ENCODE results near the gene ERMAP.

The ERMAP gene

GRCh38 chr1:42801832-42802473, 15.0 kb upstream of the ERMAP start:
- Histone ChIP-seq H3K9me3 (ENCODE audit: control insufficient read depth, insufficient read depth, low read length) (no peaks in the 10 kb centered on the region), H3K27me3 (ENCODE audit: control insufficient read depth, low read length) (peaks cover 12% of the 10 kb centered on the region), H3K4me1 (ENCODE audit: control insufficient read depth, low read length) (no peaks in the 10 kb centered on the region), H4K20me1 (ENCODE audit: control insufficient read depth, insufficient read depth, low read depth, low read length) (no peaks in the 10 kb centered on the region), H3F3A (ENCODE audit: control insufficient read depth, insufficient read depth) (no peaks in the 10 kb centered on the region), H3K9me2 (replicated peaks; ENCODE audit: control insufficient read depth, low read length) (no peaks in the 10 kb centered on the region), H3K27ac (ENCODE audit: low read depth, low read length) (no peak overlapping the region), H3K79me2 (ENCODE audit: control insufficient read depth, low read length) (no peaks in the 10 kb centered on the region), H3K36me3 (ENCODE audit: control insufficient read depth, low read length) (no peaks in the 10 kb centered on the region), H3K4me3 (ENCODE audit: low read length) (no peak overlapping the region), H3K4me2 (ENCODE audit: low read length) (no peak overlapping the region)
- no peak for TF ChIP-seq EZH2phosphoT487 (IDR thresholded peaks at IDR 0.05; ENCODE audit: borderline replicate concordance, low read length)
- TF ChIP-seq CTCF (IDR thresholded peaks at IDR 0.05; ENCODE audit: low read depth, low read length, poor library complexity, severe bottlenecking), result no peak

GRCh38 chr1:42806171-42806570, 10.8 kb upstream of the ERMAP start:
- Histone ChIP-seq H3K27me3 (ENCODE audit: control insufficient read depth, low read length) (no peaks in the 10 kb centered on the region), H3K27ac (ENCODE audit: low read depth, low read length) (no peak overlapping the region), H3K4me2 (ENCODE audit: low read length) (no peak overlapping the region), H3K9me3 (ENCODE audit: control insufficient read depth, insufficient read depth, low read length) (no peaks in the 10 kb centered on the region), H3K79me2 (ENCODE audit: control insufficient read depth, low read length) (no peaks in the 10 kb centered on the region), H3K9me2 (replicated peaks; ENCODE audit: control insufficient read depth, low read length) (no peaks in the 10 kb centered on the region), H3K36me3 (ENCODE audit: control insufficient read depth, low read length) (no peaks in the 10 kb centered on the region), H3F3A (ENCODE audit: control insufficient read depth, insufficient read depth) (0 out of 2 replicates have a peak, but pooled peaks cover 2% of the 10 kb centered on the region), H4K20me1 (ENCODE audit: control insufficient read depth, insufficient read depth, low read depth, low read length) (no peaks in the 10 kb centered on the region), H3K4me1 (ENCODE audit: control insufficient read depth, low read length) (peaks cover 3% of the 10 kb centered on the region; the same call in 1 of the 2 replicates), H3K4me3 (ENCODE audit: low read length) (no peak overlapping the region)
- TF ChIP-seq EZH2phosphoT487 (IDR thresholded peaks at IDR 0.05; ENCODE audit: borderline replicate concordance, low read length) (no peak), CTCF (IDR thresholded peaks at IDR 0.05; ENCODE audit: low read depth, low read length, poor library complexity, severe bottlenecking) (no peak)

- no peaks in the 10 kb centered on the region for H3K79me2 ChIP-seq (ENCODE audit: control insufficient read depth, low read length)
- H3K27me3 ChIP-seq (ENCODE audit: control insufficient read depth, low read length), result no peaks in the 10 kb centered on the region
- no peak overlapping the region for H3K4me3 ChIP-seq (ENCODE audit: low read length)
- peaks cover 3% of the 10 kb centered on the region; the same call in 1 of the 2 replicates for H3K4me1 ChIP-seq (ENCODE audit: control insufficient read depth, low read length)
- H3K4me2 ChIP-seq (ENCODE audit: low read length), result no peak overlapping the region
- no peaks in the 10 kb centered on the region for H4K20me1 ChIP-seq (ENCODE audit: control insufficient read depth, insufficient read depth, low read depth, low read length)
- H3F3A ChIP-seq (ENCODE audit: control insufficient read depth, insufficient read depth), result 0 out of 2 replicates have a peak, but pooled peaks cover 2% of the 10 kb centered on the region
- H3K9me3 ChIP-seq (ENCODE audit: control insufficient read depth, insufficient read depth, low read length), result no peaks in the 10 kb centered on the region
- TF ChIP-seq EZH2phosphoT487 (IDR thresholded peaks at IDR 0.05; ENCODE audit: borderline replicate concordance, low read length) (no peak), CTCF (IDR thresholded peaks at IDR 0.05; ENCODE audit: low read depth, low read length, poor library complexity, severe bottlenecking) (no peak)
- no peak overlapping the region for H3K27ac ChIP-seq (ENCODE audit: low read depth, low read length)
- no peaks in the 10 kb centered on the region for H3K9me2 ChIP-seq (replicated peaks; ENCODE audit: control insufficient read depth, low read length)
- no peaks in the 10 kb centered on the region for H3K36me3 ChIP-seq (ENCODE audit: control insufficient read depth, low read length)
Measured at GRCh38 chr1:42806593-42806992, 10.3 kb upstream of the ERMAP start.

Measured in DOHH2 (cell line).